ENCODE results near the gene CDV3.

The CDV3 gene

GRCh38 chr3:133568294-133569014 lies 5.0 kb upstream of the CDV3 start:
- DNase-seq, result no peak

DNA sequence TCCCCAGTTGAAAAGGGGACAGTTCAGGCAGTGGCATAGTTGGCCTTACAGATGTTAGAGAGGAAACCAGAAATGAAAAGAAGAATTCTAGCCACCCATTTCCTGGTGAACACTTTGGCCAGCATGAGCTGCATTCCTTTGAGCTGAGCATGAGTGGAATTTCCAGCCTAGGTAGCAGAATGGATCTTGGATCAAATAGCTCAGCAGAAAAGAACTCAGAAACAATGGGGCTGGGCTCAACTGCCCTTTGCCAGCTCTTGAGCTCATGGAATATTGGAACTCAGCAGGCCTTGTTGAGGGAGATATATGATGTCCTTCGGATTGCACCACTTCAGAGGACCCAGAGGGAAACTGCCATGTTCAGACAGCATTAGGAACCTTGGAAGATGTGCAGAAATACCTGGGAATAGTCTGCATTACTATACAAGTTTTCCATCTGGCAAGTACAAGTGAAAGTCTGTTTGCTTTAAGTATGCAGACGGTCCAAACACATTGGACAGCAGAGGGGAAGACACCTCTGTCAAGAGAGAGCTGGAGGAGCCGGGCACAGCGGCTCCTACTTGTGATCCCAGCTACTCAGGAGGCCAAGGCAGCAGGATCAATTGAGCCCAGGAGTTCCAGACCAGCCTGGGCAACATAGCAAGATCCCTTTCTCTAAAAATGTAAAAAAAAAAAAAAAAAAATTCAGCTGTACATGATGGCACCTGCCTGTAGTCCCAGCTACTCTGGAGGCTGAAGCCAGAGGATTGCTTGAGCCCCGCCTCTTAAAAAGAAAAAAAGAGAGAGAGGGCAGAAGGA lies 3.1 kb upstream of the CDV3 start:
- DNase-seq, result no peak

- no peak for DNase-seq
These were observed 2.6 kb upstream of the CDV3 start for GRCh38 chr3:133570937-133571320.

DNA sequence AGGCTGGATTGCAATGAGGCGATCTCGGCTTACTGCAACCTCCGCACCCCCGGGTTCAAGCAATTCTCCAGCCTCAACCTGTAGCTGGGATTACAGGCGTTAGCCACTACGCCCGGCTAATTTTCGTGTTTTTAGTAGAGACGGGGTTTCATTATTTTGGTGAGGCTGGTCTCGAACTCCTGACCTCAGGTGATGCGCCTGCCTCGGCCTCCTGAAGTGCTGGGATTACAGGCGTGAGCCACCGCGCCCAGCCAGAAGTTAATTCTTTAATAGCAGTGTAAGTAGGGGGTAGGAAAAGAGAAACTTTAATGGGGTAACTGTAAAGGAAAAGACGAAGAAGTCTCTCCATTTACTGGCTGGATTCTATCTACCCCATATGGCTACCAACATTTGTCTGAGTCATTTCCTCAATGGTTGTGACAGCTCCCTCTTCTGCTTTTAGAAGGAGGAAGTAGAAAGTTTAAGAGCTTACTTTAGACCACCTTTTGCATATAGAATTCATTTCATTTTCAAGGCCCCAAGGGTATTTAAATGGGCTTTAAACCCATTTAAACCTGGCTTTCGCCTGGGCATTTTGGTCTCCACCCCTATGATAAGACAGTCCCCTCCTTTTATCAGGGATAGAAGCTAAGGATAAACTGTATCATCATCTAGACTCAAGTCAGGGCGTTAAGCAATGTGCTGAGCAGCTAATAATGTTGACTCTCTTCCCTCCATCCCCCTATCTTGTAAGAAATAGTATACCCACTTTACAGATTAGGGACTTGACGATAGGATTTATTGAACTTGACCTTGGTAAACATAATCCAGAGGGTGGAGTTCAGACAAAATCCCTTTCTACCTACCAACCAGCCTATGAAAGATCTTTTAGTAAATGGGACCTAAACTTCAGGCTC lies 1.1 kb upstream of the CDV3 start:
- peak in 1 of 2 donors; percentile 6 for DNase-seq

- peak; percentile 100 for DNase-seq
These were observed 345 bp upstream of the CDV3 start for GRCh38 chr3:133573054-133573628.

DNA sequence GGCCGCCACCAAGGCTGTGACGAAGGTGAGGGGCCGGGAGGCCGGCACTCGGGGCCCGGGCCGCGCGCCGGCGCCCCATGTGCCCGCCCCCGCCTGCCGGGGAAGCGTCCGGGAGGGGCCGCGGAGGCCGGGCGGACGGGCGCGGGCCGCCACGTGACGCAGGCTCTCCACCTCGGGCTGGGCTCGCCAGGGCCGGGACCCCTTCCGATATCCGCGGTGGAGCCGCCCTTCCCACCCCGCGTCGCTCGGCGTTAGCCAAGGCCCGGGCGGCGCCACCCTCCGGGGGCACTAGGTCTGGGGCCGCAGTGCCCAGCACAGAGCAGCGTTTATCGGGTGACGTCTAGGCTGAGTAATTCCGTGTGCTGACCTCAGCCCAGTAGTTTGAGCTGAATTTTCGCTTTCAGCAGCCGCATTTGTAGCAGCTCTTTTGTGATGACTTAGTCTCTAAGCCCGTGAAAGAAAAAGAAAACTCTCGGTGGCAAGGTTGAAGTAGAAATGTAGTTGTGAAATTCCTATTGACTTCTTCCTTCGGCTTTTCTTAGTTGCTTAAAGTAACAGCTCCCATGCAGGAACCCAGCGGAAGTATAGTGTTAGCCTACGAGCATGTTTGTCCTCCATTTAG lies 885 bp downstream of the CDV3 start:
- peak; percentile 58 to 68 for DNase-seq

DNA sequence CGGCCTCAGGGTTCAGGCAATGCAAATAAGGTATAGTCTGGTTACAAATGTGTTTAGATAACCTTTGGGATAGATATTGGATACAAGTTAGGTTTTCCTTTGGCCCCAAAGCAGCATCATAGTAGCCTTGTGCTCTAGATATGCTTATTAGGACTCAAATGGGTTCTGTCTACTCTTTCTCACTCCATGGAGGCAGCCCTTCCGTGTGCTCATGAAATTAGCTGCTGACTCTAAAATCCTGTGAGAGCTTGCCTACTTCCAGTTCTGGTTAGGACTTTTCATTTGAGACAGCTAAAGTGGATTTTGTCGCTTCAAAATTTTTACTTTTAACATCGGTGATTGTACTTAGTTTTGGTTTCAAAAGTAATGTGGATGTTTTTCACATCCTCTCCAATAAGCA lies 1.6 kb downstream of the CDV3 start:
- DNase-seq, result no peak

DNA sequence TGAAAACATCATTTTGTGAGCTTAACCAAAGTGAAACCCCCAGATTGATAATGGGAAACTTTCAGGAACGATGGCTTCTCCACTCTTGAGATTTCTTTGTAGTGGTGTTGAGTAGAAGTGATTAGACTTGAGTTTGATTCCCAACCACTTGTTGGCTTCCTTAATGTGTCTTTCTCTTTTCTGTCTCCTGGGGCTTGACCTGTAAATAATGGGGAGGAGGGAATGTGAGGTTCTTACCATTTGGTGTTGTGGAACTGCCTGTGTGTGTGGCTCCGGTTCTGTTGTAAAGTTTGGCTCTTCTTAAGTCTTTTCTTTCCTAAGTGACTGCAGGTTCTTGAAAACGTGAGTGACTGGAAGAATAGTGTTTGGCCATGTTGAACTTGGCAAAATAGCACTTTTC lies 2.7 kb downstream of the CDV3 start:
- DNase-seq, result no peak

- DNase-seq, result no peak
These were observed 5.2 kb downstream of the CDV3 start for GRCh38 chr3:133578548-133579191.

DNA sequence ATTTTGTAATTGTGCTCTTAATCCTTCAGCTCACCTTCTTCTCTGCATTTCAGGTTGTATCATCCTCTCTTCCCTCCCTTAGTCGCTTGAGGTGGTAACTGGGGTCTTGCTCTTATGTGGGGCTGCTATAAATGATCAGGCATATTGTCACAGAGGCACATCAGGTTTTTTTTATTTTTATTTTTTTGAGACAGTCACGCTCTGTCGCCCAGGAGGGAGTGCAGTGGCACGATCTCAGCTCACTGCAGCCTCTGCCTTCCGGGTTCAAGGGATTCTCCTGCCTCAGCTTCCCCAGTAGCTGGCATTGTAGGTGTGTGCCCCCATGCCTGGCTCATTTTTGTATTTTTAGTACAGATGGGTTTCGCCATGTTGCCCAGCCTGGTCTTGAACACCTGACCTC lies 9.9 kb downstream of the CDV3 start:
- DNase-seq, result no peak

DNA sequence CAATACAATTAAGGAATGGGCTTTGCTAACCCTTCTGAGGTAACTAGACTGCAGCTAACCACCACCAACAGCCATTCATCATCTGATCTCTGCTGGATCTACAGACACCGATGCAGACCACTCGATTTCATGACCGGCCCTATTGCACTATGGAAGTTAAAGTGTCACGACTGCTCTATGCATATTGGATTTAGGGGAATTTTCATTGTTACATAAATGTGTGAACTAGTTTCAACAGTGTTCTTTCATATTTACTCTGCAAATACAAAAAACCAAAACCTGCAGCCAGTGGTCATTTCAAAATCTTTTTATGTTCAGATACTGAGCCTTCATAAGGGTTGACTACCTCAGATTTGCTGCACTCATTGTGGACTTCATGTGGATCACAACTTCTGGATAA lies 14.5 kb downstream of the CDV3 start:
- DNase-seq, result no peak

DNA sequence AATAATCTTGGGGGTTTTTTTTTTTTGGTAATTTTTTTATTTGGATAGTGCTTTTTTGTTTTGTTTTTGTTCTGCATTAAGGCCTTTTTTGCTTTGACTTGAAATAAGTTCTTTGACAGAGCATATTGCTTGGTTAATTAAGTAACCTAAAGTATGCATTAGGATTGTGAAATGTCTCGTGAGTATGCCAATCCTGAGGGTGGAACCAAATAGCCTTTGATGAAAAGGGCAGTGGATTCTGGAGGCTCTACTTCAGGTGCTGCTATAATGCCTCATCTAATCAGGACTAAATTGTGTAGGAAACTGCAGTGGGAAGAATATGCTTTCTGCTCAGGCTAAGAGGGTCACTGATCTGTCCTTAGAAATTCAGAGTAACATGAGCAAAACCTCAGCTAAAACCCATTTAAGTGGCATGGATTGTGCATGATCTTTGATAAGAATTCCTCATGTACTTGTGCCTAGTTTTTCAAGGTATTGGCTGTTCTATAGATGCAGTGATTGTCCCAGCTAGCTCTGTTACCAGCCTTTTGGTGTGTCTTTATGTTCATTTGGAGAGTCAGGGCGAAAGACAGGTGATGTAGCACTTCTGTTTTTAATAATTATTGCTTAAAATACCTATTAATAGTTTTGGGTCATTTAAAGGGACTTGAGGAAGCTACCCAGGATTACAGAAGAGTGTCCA lies 15.4 kb downstream of the CDV3 start:
- DNase-seq, result no peak

DNA sequence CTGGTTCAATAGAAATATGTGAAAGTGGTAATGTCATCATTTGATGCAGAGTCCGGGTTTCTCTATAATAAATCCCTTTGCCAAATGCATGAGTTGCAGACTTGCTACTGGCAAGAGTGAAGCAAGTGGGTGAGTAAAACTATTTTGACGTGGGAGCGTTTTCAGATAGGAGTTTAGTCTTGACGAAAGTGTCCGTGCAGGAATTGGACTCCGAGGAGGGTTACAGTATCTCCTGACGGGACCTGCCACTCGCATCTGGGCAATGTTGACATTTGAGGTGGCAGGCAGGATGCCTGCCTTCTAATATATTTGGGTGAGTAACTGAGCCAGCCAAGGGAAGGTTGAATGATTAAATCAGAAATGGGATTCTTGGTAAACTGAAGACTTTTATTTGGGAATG lies 16.0 kb downstream of the CDV3 start:
- DNase-seq, result no peak

DNA sequence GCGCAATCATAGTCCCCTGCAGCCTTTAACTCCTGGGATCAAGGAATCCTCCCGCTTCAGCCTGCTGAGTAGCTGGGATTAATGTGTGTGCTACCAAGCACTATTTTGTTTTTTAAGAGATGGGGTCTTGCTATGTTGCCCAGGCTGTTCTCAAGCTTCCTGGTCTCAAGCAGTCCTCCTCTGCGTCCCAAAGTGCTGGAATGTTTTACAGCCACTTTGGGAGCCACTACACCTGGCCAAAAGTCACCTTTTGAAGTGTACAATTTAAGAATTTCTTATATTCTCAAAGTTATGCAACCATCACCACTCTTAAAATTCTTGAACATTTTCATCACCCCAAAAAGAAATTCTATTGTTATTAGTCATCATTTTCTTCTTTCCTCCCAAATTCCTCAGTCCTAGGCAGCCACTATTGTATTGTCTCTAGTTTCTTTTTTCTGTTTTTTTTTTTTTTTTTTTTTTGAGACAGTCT lies 17.8 kb downstream of the CDV3 start:
- DNase-seq, result no peak

DNA sequence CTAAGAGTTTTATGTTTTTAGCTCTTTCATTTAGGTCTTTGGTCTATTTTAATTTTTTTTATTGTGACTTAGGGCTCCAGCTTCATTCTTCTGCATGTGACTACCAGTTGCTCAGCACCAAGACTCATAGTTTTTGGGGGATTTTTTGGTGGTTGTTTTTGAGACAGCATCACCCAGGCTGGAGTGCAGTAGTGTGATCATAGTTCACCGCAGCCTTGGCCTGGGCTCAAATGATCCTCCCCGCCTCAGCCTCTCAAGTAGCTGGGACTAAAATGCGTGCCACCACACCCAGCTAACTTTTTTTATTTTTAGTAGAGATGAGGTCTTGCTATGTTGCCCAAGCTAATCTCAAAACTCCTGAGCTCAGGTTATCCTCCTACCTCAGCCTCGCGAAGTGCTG lies 19.4 kb downstream of the CDV3 start:
- no peak for DNase-seq

GRCh38 chr3:133593243-133593642 lies 19.8 kb downstream of the CDV3 start:
- no peak for DNase-seq

DNA sequence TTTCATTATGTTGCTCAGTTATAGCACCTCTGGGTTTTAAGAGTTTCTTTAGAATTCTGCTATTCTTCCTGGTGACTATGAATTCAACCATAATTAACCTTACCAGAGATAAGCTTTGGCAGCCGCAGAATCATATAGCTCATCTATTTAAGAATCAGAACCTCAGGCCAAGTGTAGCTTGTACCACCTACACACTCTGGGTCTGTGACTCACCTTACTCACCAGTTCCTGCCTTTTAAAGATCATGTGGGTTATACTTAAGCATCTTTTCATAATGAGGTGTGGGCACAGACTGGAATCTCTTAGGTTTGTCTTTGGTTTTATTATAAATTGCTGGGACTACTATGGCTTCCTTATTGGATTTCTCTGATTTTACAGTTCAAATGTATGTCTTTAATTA lies 21.9 kb downstream of the CDV3 start:
- DNase-seq, result peak; percentile 37 to 46

GRCh38 chr3:133598405-133598804 lies 24.9 kb downstream of the CDV3 start:
- DNase-seq, result no peak

DNA sequence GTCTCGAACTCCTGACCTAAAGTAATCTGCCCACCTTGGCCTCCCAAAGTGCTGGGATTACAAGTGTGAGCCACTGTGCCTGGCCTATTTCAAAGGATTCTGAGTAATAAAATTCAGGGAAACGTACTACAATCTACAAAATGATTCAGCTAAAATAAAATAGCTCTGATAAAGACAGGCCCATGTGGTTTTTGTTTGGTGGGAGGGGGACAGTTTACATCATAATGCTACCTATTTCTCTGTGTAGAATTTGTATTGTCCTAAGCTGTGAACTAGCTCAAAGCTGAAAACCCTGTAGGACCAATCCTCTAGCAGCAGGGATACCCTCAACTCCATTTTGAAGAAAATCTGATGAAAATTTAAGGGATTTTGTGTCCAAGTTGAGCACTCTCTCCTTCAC lies 25.8 kb downstream of the CDV3 start:
- no peak for DNase-seq

GRCh38 chr3:133600572-133601081 lies 27.1 kb downstream of the CDV3 start:
- DNase-seq, result no peak

GRCh38 chr3:133606342-133606741 lies 32.9 kb downstream of the CDV3 start:
- no peak for DNase-seq

All from activated CD4-positive, alpha-beta T cell treated with anti-CD3 and anti-CD28 coated beads for 4 hours (primary cell).